Breast epithelium (tissue), 4 donors: ENCODE measurements around the gene ADARB2. TPM values are rescaled to one million over a fixed set of nuclear protein-coding genes. Genes with fewer than 3 reads are reported as not detected.

Source experiments
- DNase-seq, 2 donors: peaks; one replicate each; pipeline ENCODE4 v3.0.0-alpha.2; 2019; ENCODE audit warnings: low spot score in 2 of 2
- H3K27ac ChIP-seq, 2 donors: fragments of 200-600 bp; sonication (generic) in 1 of 2; one replicate each; pipeline ENCODE4 v1.5.1; 2016 to 2019; ENCODE audit warnings: mild to moderate bottlenecking in 1 of 2
- H3K27me3 ChIP-seq, 2 donors: fragments of 200-600 bp; sonication (generic) in 1 of 2; one replicate each; pipeline versions ENCODE4 v1.5.1 to v1.6.0; 2017 to 2019; ENCODE audit warnings: control low read depth in 1 of 2, mild to moderate bottlenecking in 1 of 2
- H3K36me3 ChIP-seq: fragments of 200-600 bp; one replicate; pipeline ENCODE4 v1.5.1; 2019
- H3K4me1 ChIP-seq, 2 donors: fragments of 200-600 bp; sonication (generic); one replicate each; pipeline ENCODE4 v1.5.1; 2016 to 2019; ENCODE audit warnings: control low read depth in 1 of 2
- H3K4me3 ChIP-seq, 3 donors: fragments of 200-600 bp; sonication (generic); 1 replicate in 2 of 3; 2 replicates in 1 of 3; pipeline ENCODE4 v1.5.1; 2016 to 2019; ENCODE audit warnings: mild to moderate bottlenecking in 3 of 3, moderate library complexity in 2 of 3
- H3K9me3 ChIP-seq, 2 donors: fragments of 200-600 bp; sonication (generic) in 1 of 2; one replicate each; pipeline ENCODE4 v1.5.1; 2016 to 2019; ENCODE audit warnings: control low read depth in 1 of 2
- CTCF ChIP-seq, 3 donors: fragments of 450-650 bp; IDR thresholded peaks; one replicate each; pipeline ENCODE4 v1.5.1; 2016 to 2017; ENCODE audit warnings: antibody characterized with exemption in 3 of 3, mild to moderate bottlenecking in 3 of 3, moderate library complexity in 3 of 3
- POLR2A ChIP-seq: fragments of 450-650 bp; IDR thresholded peaks from one replicate; pipeline ENCODE4 v1.6.1; 2016; ENCODE audit warnings: antibody characterized with exemption, mild to moderate bottlenecking, moderate library complexity
- POLR2AphosphoS5 ChIP-seq, 3 donors: sonication (generic); formaldehyde crosslinking; IDR thresholded peaks; one replicate each; pipeline ENCODE4 v1.6.1; 2017; ENCODE audit warnings: antibody characterized with exemption in 3 of 3
- intact Hi-C: fragments of 100-400 bp; cut with DNase I; formaldehyde crosslinking; loops from one replicate; pipeline ENCODE4 v1.15.1; 2023; ENCODE audit warnings: low total_unique reads
- total RNA-seq, 3 donors: library from RNA; depleted of rRNA; stranded (reverse); fragments of >200 nt; gene quantifications; one replicate each; pipeline ENCODE4 v1.1.0, GENCODE V29; 2016

The ADARB2 gene
- total RNA-seq, 3 donors from 2014 or later, result 0.32 to 3.9 (median 2.0) TPM

- intact Hi-C loops, result no loop called here
- Histone ChIP-seq H3K27me3 (peaks cover 0 to 8% of the 10 kb centered on the region in 2 donors), H3K36me3 (no peaks in the 10 kb centered on the region), H3K9me3 (no peaks in the 10 kb centered on the region), H3K27ac (no peak overlapping the region), H3K4me1 (no peaks in the 10 kb centered on the region), H3K4me3 (no peak overlapping the region)
- no peak for TF ChIP-seq CTCF (IDR thresholded peaks at IDR 0.05)
- DNase-seq, result no peak
Measured at GRCh38 chr10:1581189-1581588, 156.1 kb downstream of the ADARB2 start.

GRCh38 chr10:1579671-1580070, 157.7 kb downstream of the ADARB2 start:
- peaks cover 0 to 8% of the 10 kb centered on the region in 2 donors for H3K27me3 ChIP-seq
- no peak for TF ChIP-seq POLR2AphosphoS5 (IDR thresholded peaks at IDR 0.05)
- TF ChIP-seq CTCF (IDR thresholded peaks at IDR 0.05), result no peak
- TF ChIP-seq POLR2A, result no peak
- no peaks in the 10 kb centered on the region for H3K4me1 ChIP-seq
- H3K27ac ChIP-seq, result no peak overlapping the region
- intact Hi-C loops, result no loop called here
- no peaks in the 10 kb centered on the region for H3K9me3 ChIP-seq
- no peak for DNase-seq
- no peak overlapping the region for H3K4me3 ChIP-seq
- H3K36me3 ChIP-seq, result no peaks in the 10 kb centered on the region

DNA sequence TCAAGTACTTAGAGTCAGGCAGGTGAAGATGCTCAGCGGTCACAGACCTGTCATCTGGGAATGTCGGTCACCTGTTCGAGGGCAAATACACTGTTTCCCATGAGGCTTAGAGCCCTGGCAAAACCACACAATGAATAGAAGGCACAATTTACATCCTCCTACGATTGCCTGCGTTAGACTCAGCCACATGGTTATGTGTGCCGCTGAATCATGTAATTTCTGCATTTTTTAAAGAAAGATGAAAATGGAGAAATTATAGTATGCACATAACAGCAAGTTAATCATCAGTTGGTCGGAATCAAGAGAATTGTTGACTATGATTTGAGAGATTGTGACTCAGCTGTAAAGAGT, 158.2 kb downstream of the ADARB2 start:
- no peaks in the 10 kb centered on the region for H3K36me3 ChIP-seq
- H3K4me1 ChIP-seq, result no peaks in the 10 kb centered on the region
- H3K4me3 ChIP-seq, result no peak overlapping the region
- TF ChIP-seq CTCF (IDR thresholded peaks at IDR 0.05) (no peak), POLR2A (no peak), POLR2AphosphoS5 (IDR thresholded peaks at IDR 0.05) (no peak)
- intact Hi-C loops, result no loop called here
- no peak overlapping the region for H3K27ac ChIP-seq
- no peaks in the 10 kb centered on the region for H3K9me3 ChIP-seq
- peaks cover 0 to 8% of the 10 kb centered on the region in 2 donors for H3K27me3 ChIP-seq
- DNase-seq, result no peak

- peaks cover 0 to 8% of the 10 kb centered on the region in 2 donors for H3K27me3 ChIP-seq
- no peaks in the 10 kb centered on the region for H3K9me3 ChIP-seq
- TF ChIP-seq CTCF (IDR thresholded peaks at IDR 0.05) (no peak), POLR2A (no peak), POLR2AphosphoS5 (IDR thresholded peaks at IDR 0.05) (no peak)
- H3K27ac ChIP-seq, result no peak overlapping the region
- no peak overlapping the region for H3K4me3 ChIP-seq
- intact Hi-C loops, result no loop called here
- DNase-seq, result no peak
- H3K4me1 ChIP-seq, result no peaks in the 10 kb centered on the region
- no peaks in the 10 kb centered on the region for H3K36me3 ChIP-seq
Measured at GRCh38 chr10:1578392-1579140, 158.8 kb downstream of the ADARB2 start.

GRCh38 chr10:1577945-1578344, 159.4 kb downstream of the ADARB2 start:
- no peaks in the 10 kb centered on the region for H3K9me3 ChIP-seq
- no peak for DNase-seq
- H3K27ac ChIP-seq, result no peak overlapping the region
- peaks cover 0 to 8% of the 10 kb centered on the region in 2 donors for H3K27me3 ChIP-seq
- no peaks in the 10 kb centered on the region for H3K4me1 ChIP-seq
- TF ChIP-seq POLR2A, result no peak
- TF ChIP-seq POLR2AphosphoS5 (IDR thresholded peaks at IDR 0.05), result no peak
- TF ChIP-seq CTCF (IDR thresholded peaks at IDR 0.05), result no peak
- no peaks in the 10 kb centered on the region for H3K36me3 ChIP-seq
- intact Hi-C loops, result no loop called here
- H3K4me3 ChIP-seq, result no peak overlapping the region
